ENCODE data around the gene FAM174B. TPM values are rescaled to one million over a fixed set of nuclear protein-coding genes. Genes with fewer than 3 reads are reported as not detected.

Gene FAM174B
- total and polyA plus RNA-seq, 2 experiments from 2014 or later: 17.8 to 34.9 TPM

DNA sequence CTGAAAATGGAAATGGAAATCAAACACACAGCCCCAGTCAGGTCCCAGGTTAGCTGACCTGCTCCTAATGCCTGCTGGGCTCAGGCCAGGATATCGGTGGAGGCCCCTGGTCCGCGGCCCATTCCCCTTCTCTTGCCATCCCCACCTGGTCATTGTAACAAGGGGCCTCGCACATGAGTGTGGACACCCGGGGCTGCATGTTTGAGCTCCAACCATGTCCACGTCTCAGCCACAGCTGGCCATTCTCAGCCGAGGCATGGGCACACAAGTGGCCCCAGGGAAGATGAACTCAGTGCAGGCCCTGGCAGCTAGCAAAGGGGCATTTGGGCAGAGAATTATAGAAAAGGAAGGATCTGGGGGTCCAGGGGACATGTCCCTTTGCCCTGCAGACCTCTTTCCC, 41.7 kb downstream of the FAM174B start:
- no peak overlapping the region for H3K4me2 ChIP-seq
- peaks cover 27% of the 10 kb centered on the region for H3K4me1 ChIP-seq (ENCODE audit: insufficient read depth)
- H3K9me2 ChIP-seq (replicated peaks; ENCODE audit: insufficient read depth): no peaks in the 10 kb centered on the region
- WGBS (ENCODE audit: low lambda C conversion rate, missing lambda C conversion rate): 88% methylated on average over 6 of the region's 7 CpGs
- DNase-seq (ENCODE audit: low spot score): no peak
- H3K4me3 ChIP-seq: no peak overlapping the region
- H3K36me3 ChIP-seq (replicated peaks; ENCODE audit: insufficient read depth, low read depth): no peaks in the 10 kb centered on the region
- no peak overlapping the region for H2AFZ ChIP-seq
- H4K20me1 ChIP-seq (ENCODE audit: insufficient read depth, poor library complexity, severe bottlenecking): no peaks in the 10 kb centered on the region
- no peaks in the 10 kb centered on the region for H3K9me3 ChIP-seq (ENCODE audit: low read depth)
- no peaks in the 10 kb centered on the region for H3K27me3 ChIP-seq
- TF ChIP-seq EZH2phosphoT487 (IDR thresholded peaks at IDR 0.05; ENCODE audit: low read depth, severe bottlenecking, unreplicated experiment) (no peak), EZH2 (IDR thresholded peaks at IDR 0.05; ENCODE audit: borderline replicate concordance) (no peak)
- TF ChIP-seq, protein P1, sequence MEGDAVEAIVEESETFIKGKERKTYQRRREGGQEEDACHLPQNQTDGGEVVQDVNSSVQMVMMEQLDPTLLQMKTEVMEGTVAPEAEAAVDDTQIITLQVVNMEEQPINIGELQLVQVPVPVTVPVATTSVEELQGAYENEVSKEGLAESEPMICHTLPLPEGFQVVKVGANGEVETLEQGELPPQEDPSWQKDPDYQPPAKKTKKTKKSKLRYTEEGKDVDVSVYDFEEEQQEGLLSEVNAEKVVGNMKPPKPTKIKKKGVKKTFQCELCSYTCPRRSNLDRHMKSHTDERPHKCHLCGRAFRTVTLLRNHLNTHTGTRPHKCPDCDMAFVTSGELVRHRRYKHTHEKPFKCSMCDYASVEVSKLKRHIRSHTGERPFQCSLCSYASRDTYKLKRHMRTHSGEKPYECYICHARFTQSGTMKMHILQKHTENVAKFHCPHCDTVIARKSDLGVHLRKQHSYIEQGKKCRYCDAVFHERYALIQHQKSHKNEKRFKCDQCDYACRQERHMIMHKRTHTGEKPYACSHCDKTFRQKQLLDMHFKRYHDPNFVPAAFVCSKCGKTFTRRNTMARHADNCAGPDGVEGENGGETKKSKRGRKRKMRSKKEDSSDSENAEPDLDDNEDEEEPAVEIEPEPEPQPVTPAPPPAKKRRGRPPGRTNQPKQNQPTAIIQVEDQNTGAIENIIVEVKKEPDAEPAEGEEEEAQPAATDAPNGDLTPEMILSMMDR (IDR thresholded peaks at IDR 0.05; ENCODE audit: poor library complexity): no peak
- H3K79me2 ChIP-seq: no peaks in the 10 kb centered on the region
- no peak overlapping the region for H3K27ac ChIP-seq

- Histone ChIP-seq H2AFZ (no peak overlapping the region), H3K36me3 (replicated peaks; ENCODE audit: insufficient read depth, low read depth) (no peaks in the 10 kb centered on the region), H3K9me2 (replicated peaks; ENCODE audit: insufficient read depth) (no peaks in the 10 kb centered on the region), H3K4me3 (no peak overlapping the region), H3K9me3 (ENCODE audit: low read depth) (no peaks in the 10 kb centered on the region), H4K20me1 (ENCODE audit: insufficient read depth, poor library complexity, severe bottlenecking) (no peaks in the 10 kb centered on the region), H3K27ac (no peak overlapping the region), H3K4me2 (no peak overlapping the region), H3K4me1 (ENCODE audit: insufficient read depth) (peaks cover 17% of the 10 kb centered on the region), H3K27me3 (no peaks in the 10 kb centered on the region), H3K79me2 (no peaks in the 10 kb centered on the region)
- DNase-seq (ENCODE audit: low spot score): no peak
- TF ChIP-seq EZH2phosphoT487 (IDR thresholded peaks at IDR 0.05; ENCODE audit: low read depth, severe bottlenecking, unreplicated experiment) (no peak), EZH2 (IDR thresholded peaks at IDR 0.05; ENCODE audit: borderline replicate concordance) (no peak)
- WGBS (ENCODE audit: low lambda C conversion rate, missing lambda C conversion rate): 97% methylated on average over 4 of the region's 4 CpGs
These were observed 42.7 kb downstream of the FAM174B start for GRCh38 chr15:92612891-92613290.

DNA sequence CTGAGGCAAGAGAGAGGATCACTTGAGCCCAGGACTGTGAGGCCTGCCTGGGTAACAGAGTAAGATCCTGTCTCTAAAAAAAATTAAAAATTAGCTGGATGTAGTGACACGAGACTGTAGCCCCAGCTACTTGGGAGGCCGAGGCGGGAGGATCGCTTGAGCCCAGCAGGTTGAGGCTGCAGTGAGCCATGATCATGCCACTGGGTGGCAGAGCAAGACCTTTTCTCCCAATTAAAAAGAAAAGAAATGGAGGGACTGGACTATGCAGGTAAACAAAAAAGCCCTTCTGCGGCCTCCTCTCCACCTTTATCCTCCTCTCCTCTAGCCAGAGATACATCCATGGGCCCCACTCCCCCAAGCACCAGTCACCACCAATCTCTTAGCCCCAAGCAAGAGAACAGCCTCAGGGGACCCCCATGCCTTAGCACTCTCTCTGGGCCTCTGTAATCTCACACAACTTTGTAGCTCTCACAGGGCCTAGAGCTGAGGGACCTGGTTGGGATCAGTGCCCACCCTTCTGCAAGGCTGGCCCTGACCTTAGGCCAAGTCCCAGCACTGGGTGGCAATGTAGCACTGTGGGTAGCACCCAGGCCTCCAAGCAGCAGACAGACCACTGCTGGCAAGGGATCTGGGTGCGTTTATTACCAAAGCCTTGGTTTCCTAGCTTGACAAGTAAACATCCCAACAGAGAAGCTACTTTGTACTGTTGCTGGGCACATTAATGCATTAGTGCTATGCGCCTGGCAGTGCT, 43.4 kb downstream of the FAM174B start:
- Histone ChIP-seq H3K79me2 (no peaks in the 10 kb centered on the region), H3K27ac (no peak overlapping the region), H3K4me1 (ENCODE audit: insufficient read depth) (peaks cover 12% of the 10 kb centered on the region), H3K9me2 (replicated peaks; ENCODE audit: insufficient read depth) (no peaks in the 10 kb centered on the region), H3K4me3 (no peak overlapping the region), H2AFZ (no peak overlapping the region), H3K36me3 (replicated peaks; ENCODE audit: insufficient read depth, low read depth) (no peaks in the 10 kb centered on the region), H3K27me3 (no peaks in the 10 kb centered on the region), H3K9me3 (ENCODE audit: low read depth) (no peaks in the 10 kb centered on the region), H4K20me1 (ENCODE audit: insufficient read depth, poor library complexity, severe bottlenecking) (no peaks in the 10 kb centered on the region), H3K4me2 (no peak overlapping the region)
- TF ChIP-seq EZH2phosphoT487 (IDR thresholded peaks at IDR 0.05; ENCODE audit: low read depth, severe bottlenecking, unreplicated experiment) (no peak), EZH2 (IDR thresholded peaks at IDR 0.05; ENCODE audit: borderline replicate concordance) (no peak)
- WGBS (ENCODE audit: low lambda C conversion rate, missing lambda C conversion rate): 79% methylated on average over 7 of the region's 7 CpGs
- DNase-seq (ENCODE audit: low spot score): no peak

- H3K36me3 ChIP-seq (replicated peaks; ENCODE audit: insufficient read depth, low read depth): no peaks in the 10 kb centered on the region
- TF ChIP-seq EZH2phosphoT487 (IDR thresholded peaks at IDR 0.05; ENCODE audit: low read depth, severe bottlenecking, unreplicated experiment): no peak
- no peak for TF ChIP-seq EZH2 (IDR thresholded peaks at IDR 0.05; ENCODE audit: borderline replicate concordance)
These were observed 44.4 kb downstream of the FAM174B start for GRCh38 chr15:92611150-92611549.

DNA sequence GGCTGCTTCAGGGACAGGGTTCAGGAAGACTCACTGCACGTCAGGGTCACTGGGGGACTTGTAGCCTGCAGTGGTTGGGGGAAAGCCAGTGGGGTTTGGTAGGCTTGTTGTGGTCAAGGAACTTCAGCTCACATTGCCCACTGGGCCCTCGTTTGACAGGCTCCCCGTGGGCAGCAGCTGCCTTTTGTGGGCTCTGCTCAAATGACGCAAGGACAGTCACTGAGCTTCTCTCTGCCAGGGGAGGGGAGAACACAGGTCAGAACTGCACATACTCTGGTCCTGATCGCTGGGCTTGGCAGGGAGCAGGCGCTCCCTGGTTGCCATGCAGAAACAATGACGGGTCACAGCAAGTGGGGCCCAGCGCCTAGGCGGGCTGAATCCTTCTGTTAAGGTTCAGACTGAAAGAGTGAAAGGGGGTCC, 45.5 kb downstream of the FAM174B start:
- no peak overlapping the region for H3K4me2 ChIP-seq
- 88% methylated on average over 9 of the region's 9 CpGs for WGBS (ENCODE audit: low lambda C conversion rate, missing lambda C conversion rate)
- no peak overlapping the region for H3K4me3 ChIP-seq
- no peaks in the 10 kb centered on the region for H3K79me2 ChIP-seq
- no peak for TF ChIP-seq EZH2phosphoT487 (IDR thresholded peaks at IDR 0.05; ENCODE audit: low read depth, severe bottlenecking, unreplicated experiment)
- TF ChIP-seq, protein P1 (IDR thresholded peaks at IDR 0.05; ENCODE audit: poor library complexity): no peak
- no peaks in the 10 kb centered on the region for H3K36me3 ChIP-seq (replicated peaks; ENCODE audit: insufficient read depth, low read depth)
- H3K27me3 ChIP-seq: no peaks in the 10 kb centered on the region
- no peaks in the 10 kb centered on the region for H3K4me1 ChIP-seq (ENCODE audit: insufficient read depth)
- no peaks in the 10 kb centered on the region for H3K9me2 ChIP-seq (replicated peaks; ENCODE audit: insufficient read depth)
- H4K20me1 ChIP-seq (ENCODE audit: insufficient read depth, poor library complexity, severe bottlenecking): no peaks in the 10 kb centered on the region
- no peak overlapping the region for H2AFZ ChIP-seq
- no peak for DNase-seq (ENCODE audit: low spot score)
- no peaks in the 10 kb centered on the region for H3K9me3 ChIP-seq (ENCODE audit: low read depth)
- no peak overlapping the region for H3K27ac ChIP-seq

More at GRCh38 chr15:92611150-92611549, 44.4 kb downstream of the FAM174B start:
- H3K4me2 ChIP-seq: no peak overlapping the region
- peaks cover 2% of the 10 kb centered on the region for H3K4me1 ChIP-seq (ENCODE audit: insufficient read depth)
- H4K20me1 ChIP-seq (ENCODE audit: insufficient read depth, poor library complexity, severe bottlenecking): no peaks in the 10 kb centered on the region
- H3K79me2 ChIP-seq: no peaks in the 10 kb centered on the region
- H3K9me2 ChIP-seq (replicated peaks; ENCODE audit: insufficient read depth): no peaks in the 10 kb centered on the region
- H3K27me3 ChIP-seq: no peaks in the 10 kb centered on the region
- no peak overlapping the region for H3K4me3 ChIP-seq
- H2AFZ ChIP-seq: no peak overlapping the region
- no peak overlapping the region for H3K27ac ChIP-seq
- H3K9me3 ChIP-seq (ENCODE audit: low read depth): no peaks in the 10 kb centered on the region
- DNase-seq (ENCODE audit: low spot score): no peak
